ENCODE measurements around the gene FAM209B. TPM values are rescaled to one million over a fixed set of nuclear protein-coding genes. Genes with fewer than 3 reads are reported as not detected.
"Not testable (repeated sequence)": the region's sequence is repeated elsewhere in the genome, so short reads cannot be mapped to it uniquely, and the experiment has no call there.

The FAM209B gene
- total RNA-seq, 1 donor from 2014 or later = not detected

GRCh38 chr20:56540415-56540814 lies 7.4 kb downstream of the FAM209B start:
- no peak for DNase-seq

- no peak for DNase-seq
Observed at GRCh38 chr20:56542489-56543030, 9.5 kb downstream of the FAM209B start.

- no peak for DNase-seq
Observed at GRCh38 chr20:56551571-56551970, 18.5 kb downstream of the FAM209B start.

GRCh38 chr20:56552911-56553629 lies 20.0 kb downstream of the FAM209B start:
- DNase-seq = no peak

- peak; percentile 53 for DNase-seq
Observed at GRCh38 chr20:56554869-56555268, 21.8 kb downstream of the FAM209B start.

GRCh38 chr20:56558968-56559367 lies 25.9 kb downstream of the FAM209B start:
- no peak for DNase-seq

- DNase-seq = not testable (repeated sequence)
Observed at GRCh38 chr20:56564526-56564925, 31.5 kb downstream of the FAM209B start.

- no peak for DNase-seq
Observed at GRCh38 chr20:56565511-56565910, 32.5 kb downstream of the FAM209B start.

- no peak for DNase-seq
Observed at GRCh38 chr20:56566621-56567020, 33.6 kb downstream of the FAM209B start.

GRCh38 chr20:56570832-56571231 lies 37.8 kb downstream of the FAM209B start:
- no peak for DNase-seq

GRCh38 chr20:56572172-56572571 lies 39.1 kb downstream of the FAM209B start:
- DNase-seq = no peak

GRCh38 chr20:56573986-56574385 lies 40.9 kb downstream of the FAM209B start:
- no peak for DNase-seq

- no peak for DNase-seq
Observed at GRCh38 chr20:56574531-56575142, 41.6 kb downstream of the FAM209B start.

- no peak for DNase-seq
Observed at GRCh38 chr20:56575157-56575556, 42.1 kb downstream of the FAM209B start.

GRCh38 chr20:56575961-56576360 lies 42.9 kb downstream of the FAM209B start:
- DNase-seq = no peak

- no peak for DNase-seq
Observed at GRCh38 chr20:56579301-56579710, 46.3 kb downstream of the FAM209B start.

- DNase-seq = no peak
Observed at GRCh38 chr20:56580226-56580625, 47.2 kb downstream of the FAM209B start.

- no peak for DNase-seq
Observed at GRCh38 chr20:56581701-56582100, 48.7 kb downstream of the FAM209B start.

GRCh38 chr20:56582542-56582941 lies 49.5 kb downstream of the FAM209B start:
- DNase-seq = no peak

- DNase-seq = no peak
Observed at GRCh38 chr20:56584916-56585315, 51.9 kb downstream of the FAM209B start.
